NCI-H524 treated with DMSO at 0.1 percent for 48 hours (cell line): Measurements from ENCODE around the gene F10.

Source experiments
- DNase-seq: peaks from one replicate; lab custom pipeline; 2025; lab: John Stamatoyannopoulos, UW

The F10 gene

GRCh38 chr13:113196970-113197737 lies 74.6 kb downstream of the F10 start:
- DNase-seq: no peak
